Fibroblast of skin of back (primary cell): ENCODE results near the gene EEF1A2.
A peak's percentile ranks its signal among the peaks of the same experiment; 100 is the strongest.

Source experiments
- DNase-seq: peaks from one replicate; pipeline ENCODE4 v3.0.0-alpha.2; 2013

EEF1A2 gene

GRCh38 chr20:63497946-63498935 is 642 bp downstream of the EEF1A2 start:
- DNase-seq: peak; percentile 49

GRCh38 chr20:63497138-63497945 is 1.5 kb downstream of the EEF1A2 start:
- no peak for DNase-seq

- no peak for DNase-seq
These were observed 2.2 kb downstream of the EEF1A2 start for GRCh38 chr20:63496596-63497120.

GRCh38 chr20:63495741-63496595 is 2.9 kb downstream of the EEF1A2 start:
- peak; percentile 39 for DNase-seq

GRCh38 chr20:63495167-63495720 is 3.6 kb downstream of the EEF1A2 start:
- no peak for DNase-seq

GRCh38 chr20:63494420-63495166 is 4.3 kb downstream of the EEF1A2 start:
- DNase-seq: no peak

GRCh38 chr20:63494084-63494419 is 4.8 kb downstream of the EEF1A2 start:
- no peak for DNase-seq

GRCh38 chr20:63493563-63494020 is 5.3 kb downstream of the EEF1A2 start:
- DNase-seq: no peak

- DNase-seq: no peak
These were observed 5.9 kb downstream of the EEF1A2 start for GRCh38 chr20:63492982-63493381.

- no peak for DNase-seq
These were observed 6.4 kb downstream of the EEF1A2 start for GRCh38 chr20:63492518-63492917.

GRCh38 chr20:63491635-63492230 is 7.2 kb downstream of the EEF1A2 start:
- DNase-seq: no peak

- DNase-seq: no peak
These were observed 7.8 kb downstream of the EEF1A2 start for GRCh38 chr20:63491078-63491477.

- no peak for DNase-seq
These were observed 8.5 kb downstream of the EEF1A2 start for GRCh38 chr20:63490416-63490815.

- no peak for DNase-seq
These were observed 10.3 kb downstream of the EEF1A2 start for GRCh38 chr20:63488315-63489251.

GRCh38 chr20:63487781-63488241 is 11.1 kb downstream of the EEF1A2 start:
- no peak for DNase-seq

- DNase-seq: no peak
These were observed 11.6 kb downstream of the EEF1A2 start for GRCh38 chr20:63487116-63487764.

- no peak for DNase-seq
These were observed 12.5 kb downstream of the EEF1A2 start for GRCh38 chr20:63486300-63486855.

GRCh38 chr20:63484651-63485403 is 14.1 kb downstream of the EEF1A2 start:
- DNase-seq: no peak
